PC-3 (cell line): ENCODE data around the gene HMGCS1.

Experiments
- EZH2 ChIP-seq: fragments of 300-600 bp; sonication (generic); IDR thresholded peaks from one replicate; pipeline ENCODE4 v1.6.1; 2017; ENCODE audit warnings: antibody characterized with exemption, mild to moderate bottlenecking, low read length; ENCODE audit not compliant: unreplicated experiment
- EZH2phosphoT487 ChIP-seq: fragments of 300-600 bp; sonication (generic); IDR thresholded peaks from 2 replicates; pipeline ENCODE4 v1.6.1; 2018; ENCODE audit warnings: mild to moderate bottlenecking, antibody characterized with exemption, low read length, borderline replicate concordance
- TF ChIP-seq, protein P1 (sequence below): fragments of 300-600 bp; sonication (generic); conservative IDR thresholded peaks from 2 replicates; pipeline ENCODE4 v1.5.1; 2017; ENCODE audit warnings: antibody characterized with exemption, low read depth, mild to moderate bottlenecking, low read length

DNA sequence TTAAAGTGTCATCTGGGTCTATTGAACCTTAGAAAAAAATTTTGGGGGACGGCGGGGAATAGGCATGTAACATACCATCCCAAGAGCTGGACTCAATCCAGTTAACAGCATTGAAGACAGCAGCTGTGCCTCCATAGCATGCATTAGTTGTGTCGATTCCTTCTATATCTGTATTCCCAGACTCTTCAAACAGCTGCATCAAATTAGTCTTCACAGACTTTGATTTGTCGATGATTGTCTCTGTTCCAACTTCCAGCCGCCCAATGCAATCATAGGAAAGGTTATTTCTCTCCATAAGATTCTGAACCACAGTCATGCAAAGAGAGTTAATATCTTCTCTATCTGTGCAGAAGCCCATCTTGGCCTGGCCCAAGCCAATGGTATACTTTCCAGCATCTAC lies 14.8 kb downstream of the HMGCS1 start:
- TF ChIP-seq, protein P1, sequence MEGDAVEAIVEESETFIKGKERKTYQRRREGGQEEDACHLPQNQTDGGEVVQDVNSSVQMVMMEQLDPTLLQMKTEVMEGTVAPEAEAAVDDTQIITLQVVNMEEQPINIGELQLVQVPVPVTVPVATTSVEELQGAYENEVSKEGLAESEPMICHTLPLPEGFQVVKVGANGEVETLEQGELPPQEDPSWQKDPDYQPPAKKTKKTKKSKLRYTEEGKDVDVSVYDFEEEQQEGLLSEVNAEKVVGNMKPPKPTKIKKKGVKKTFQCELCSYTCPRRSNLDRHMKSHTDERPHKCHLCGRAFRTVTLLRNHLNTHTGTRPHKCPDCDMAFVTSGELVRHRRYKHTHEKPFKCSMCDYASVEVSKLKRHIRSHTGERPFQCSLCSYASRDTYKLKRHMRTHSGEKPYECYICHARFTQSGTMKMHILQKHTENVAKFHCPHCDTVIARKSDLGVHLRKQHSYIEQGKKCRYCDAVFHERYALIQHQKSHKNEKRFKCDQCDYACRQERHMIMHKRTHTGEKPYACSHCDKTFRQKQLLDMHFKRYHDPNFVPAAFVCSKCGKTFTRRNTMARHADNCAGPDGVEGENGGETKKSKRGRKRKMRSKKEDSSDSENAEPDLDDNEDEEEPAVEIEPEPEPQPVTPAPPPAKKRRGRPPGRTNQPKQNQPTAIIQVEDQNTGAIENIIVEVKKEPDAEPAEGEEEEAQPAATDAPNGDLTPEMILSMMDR = no peak
- TF ChIP-seq EZH2phosphoT487 (no peak), EZH2 (no peak)
